ENCODE results near the gene PPARG. TPM values are rescaled to one million over a fixed set of nuclear protein-coding genes. Genes with fewer than 3 reads are reported as not detected.

The PPARG gene
- total and polyA plus RNA-seq, 2 experiments from 2014 or later = 0.15 to 0.42 TPM

GRCh38 chr3:12309716-12310115 is 20.8 kb downstream of the PPARG start (continued):
- TF ChIP-seq ETS1 (IDR thresholded peaks at IDR 0.05) = no peak
- TF ChIP-seq ZNF462 (CRISPR knock-in tag; IDR thresholded peaks at IDR 0.05) = no peak
- no peak for TF ChIP-seq NANOG (IDR thresholded peaks at IDR 0.05; ENCODE audit: borderline replicate concordance)
- no peak for TF ChIP-seq POLR2AphosphoS5 (IDR thresholded peaks at IDR 0.05; ENCODE audit: low read depth)

GRCh38 chr3:12312010-12312409 is 23.1 kb downstream of the PPARG start:
- Mint-ChIP-seq H3K4me3 (no peak overlapping the region), H3K36me3 (ENCODE audit: low read depth) (no peaks in the 10 kb centered on the region), H3K4me1 (no peaks in the 10 kb centered on the region), H3K9me3 (no peaks in the 10 kb centered on the region), H3K27ac (no peak overlapping the region), H3K27me3 (ENCODE audit: insufficient read depth, low read depth, poor library complexity) (no peaks in the 10 kb centered on the region)
- H3K4me2 ChIP-seq = no peak overlapping the region
- H3K36me3 ChIP-seq (ENCODE audit: insufficient read depth) = no peaks in the 10 kb centered on the region
- no peak overlapping the region for H2AFZ ChIP-seq
- DNase-seq (ENCODE audit: low spot score) (no peak), ATAC-seq (no peak)
- no peak overlapping the region for H3K4me3 ChIP-seq
- no peaks in the 10 kb centered on the region for H3K4me1 ChIP-seq (ENCODE audit: insufficient read depth)
- H3K9me2 ChIP-seq (ENCODE audit: insufficient read depth) = no peaks in the 10 kb centered on the region
- H3K27me3 ChIP-seq (ENCODE audit: insufficient read depth) = no peaks in the 10 kb centered on the region
- no peaks in the 10 kb centered on the region for H3K79me2 ChIP-seq (replicated peaks; ENCODE audit: insufficient read depth)
- H3K27ac ChIP-seq (ENCODE audit: low read depth) = no peak overlapping the region
- no peaks in the 10 kb centered on the region for H3F3A ChIP-seq (replicated peaks; ENCODE audit: low read depth)
- H4K20me1 ChIP-seq (replicated peaks; ENCODE audit: insufficient read depth) = no peaks in the 10 kb centered on the region
- TF ChIP-seq ZNF462 (CRISPR knock-in tag; IDR thresholded peaks at IDR 0.05) (no peak), NANOG (IDR thresholded peaks at IDR 0.05; ENCODE audit: borderline replicate concordance) (no peak), ZNF331 (CRISPR knock-in tag; IDR thresholded peaks at IDR 0.05; ENCODE audit: low read depth) (no peak), JUNB (IDR thresholded peaks at IDR 0.05; ENCODE audit: unreplicated experiment) (no peak), CREB1 (CRISPR knock-in tag; IDR thresholded peaks at IDR 0.05; ENCODE audit: low read depth) (no peak), ETS1 (IDR thresholded peaks at IDR 0.05) (no peak)
